ENCODE results near the gene COG2.
"Not testable (repeated sequence)": the region's sequence is repeated elsewhere in the genome, so short reads cannot be mapped to it uniquely, and the experiment has no call there.

The COG2 gene

GRCh38 chr1:230636575-230637148, 5.6 kb upstream of the COG2 start:
- H3K4me1 Mint-ChIP-seq = peaks cover 3% of the 10 kb centered on the region
- no peak overlapping the region for H3K4me3 Mint-ChIP-seq
- ATAC-seq (ENCODE audit: low read depth) (no peak), DNase-seq (ENCODE audit: low spot score in 2 of 2) (no peak)
- peaks cover 15% of the 10 kb centered on the region for H3K27me3 Mint-ChIP-seq
- H3K9me3 Mint-ChIP-seq = no peaks in the 10 kb centered on the region
- H3K36me3 Mint-ChIP-seq = no peaks in the 10 kb centered on the region
- H3K27ac Mint-ChIP-seq = no peak overlapping the region

GRCh38 chr1:230639714-230640209, 2.5 kb upstream of the COG2 start:
- H3K4me3 Mint-ChIP-seq = no peak overlapping the region
- H3K27me3 Mint-ChIP-seq = peaks cover 15% of the 10 kb centered on the region
- no peaks in the 10 kb centered on the region for H3K9me3 Mint-ChIP-seq
- no peak overlapping the region for H3K27ac Mint-ChIP-seq
- no peaks in the 10 kb centered on the region for H3K36me3 Mint-ChIP-seq
- no peak for DNase-seq (ENCODE audit: low spot score in 2 of 2)
- ATAC-seq (ENCODE audit: low read depth) = no peak
- H3K4me1 Mint-ChIP-seq = peaks cover 18% of the 10 kb centered on the region

- Mint-ChIP-seq H3K9me3 (no peaks in the 10 kb centered on the region), H3K4me3 (peak overlapping the region; percentile 15), H3K27me3 (peaks cover 12% of the 10 kb centered on the region), H3K36me3 (peaks cover 5% of the 10 kb centered on the region), H3K4me1 (peaks cover 24% of the 10 kb centered on the region), H3K27ac (no peak overlapping the region)
- ATAC-seq (ENCODE audit: low read depth) = no peak
- no peak for DNase-seq (ENCODE audit: low spot score in 2 of 2)
These were observed 935 bp upstream of the COG2 start for GRCh38 chr1:230641346-230641745.

GRCh38 chr1:230641900-230642262, 400 bp upstream of the COG2 start:
- Mint-ChIP-seq H3K9me3 (no peaks in the 10 kb centered on the region), H3K4me3 (peak overlapping the region; percentile 96), H3K4me1 (peaks cover 28% of the 10 kb centered on the region), H3K36me3 (peaks cover 10% of the 10 kb centered on the region), H3K27ac (no peak overlapping the region), H3K27me3 (peaks cover 8% of the 10 kb centered on the region)
- ATAC-seq (ENCODE audit: low read depth) = no peak
- peak in 1 of 2 donors; percentile 5 for DNase-seq (ENCODE audit: low spot score in 2 of 2)

- H3K4me1 Mint-ChIP-seq = peaks cover 34% of the 10 kb centered on the region
- H3K36me3 Mint-ChIP-seq = peaks cover 13% of the 10 kb centered on the region
- H3K4me3 Mint-ChIP-seq = peak overlapping the region; percentile 39
- DNase-seq (ENCODE audit: low spot score in 2 of 2) (no peak), ATAC-seq (ENCODE audit: low read depth) (no peak)
- H3K27ac Mint-ChIP-seq = no peak overlapping the region
- H3K27me3 Mint-ChIP-seq = peaks cover 2% of the 10 kb centered on the region
- no peaks in the 10 kb centered on the region for H3K9me3 Mint-ChIP-seq
These were observed 1.6 kb downstream of the COG2 start for GRCh38 chr1:230643908-230644307.

GRCh38 chr1:230646710-230647302, 4.5 kb downstream of the COG2 start:
- ATAC-seq (ENCODE audit: low read depth) (no peak), DNase-seq (ENCODE audit: low spot score in 2 of 2) (no peak)
- H3K4me3 Mint-ChIP-seq = no peak overlapping the region
- no peaks in the 10 kb centered on the region for H3K27me3 Mint-ChIP-seq
- peaks cover 40% of the 10 kb centered on the region for H3K4me1 Mint-ChIP-seq
- no peak overlapping the region for H3K27ac Mint-ChIP-seq
- H3K36me3 Mint-ChIP-seq = peaks cover 17% of the 10 kb centered on the region
- no peaks in the 10 kb centered on the region for H3K9me3 Mint-ChIP-seq

- ATAC-seq (ENCODE audit: low read depth) = no peak
- Mint-ChIP-seq H3K36me3 (peaks cover 17% of the 10 kb centered on the region), H3K27ac (no peak overlapping the region), H3K4me1 (peaks cover 45% of the 10 kb centered on the region), H3K27me3 (no peaks in the 10 kb centered on the region), H3K9me3 (no peaks in the 10 kb centered on the region), H3K4me3 (no peak overlapping the region)
- DNase-seq (ENCODE audit: low spot score in 2 of 2) = no peak
These were observed 5.0 kb downstream of the COG2 start for GRCh38 chr1:230647321-230647720.

- Mint-ChIP-seq H3K4me1 (peaks cover 42% of the 10 kb centered on the region), H3K36me3 (peaks cover 17% of the 10 kb centered on the region), H3K9me3 (no peaks in the 10 kb centered on the region), H3K27ac (no peak overlapping the region), H3K27me3 (no peaks in the 10 kb centered on the region), H3K4me3 (no peak overlapping the region)
- DNase-seq (ENCODE audit: low spot score in 2 of 2) (no peak), ATAC-seq (ENCODE audit: low read depth) (no peak)
These were observed 5.8 kb downstream of the COG2 start for GRCh38 chr1:230648114-230648513.

GRCh38 chr1:230650300-230650699, 8.0 kb downstream of the COG2 start:
- ATAC-seq (ENCODE audit: low read depth) = no peak
- H3K36me3 Mint-ChIP-seq = peaks cover 21% of the 10 kb centered on the region
- H3K9me3 Mint-ChIP-seq = peaks cover 2% of the 10 kb centered on the region
- no peak overlapping the region for H3K4me3 Mint-ChIP-seq
- no peak overlapping the region for H3K27ac Mint-ChIP-seq
- no peaks in the 10 kb centered on the region for H3K27me3 Mint-ChIP-seq
- peaks cover 35% of the 10 kb centered on the region for H3K4me1 Mint-ChIP-seq
- no peak for DNase-seq (ENCODE audit: low spot score in 2 of 2)

- Mint-ChIP-seq H3K36me3 (peaks cover 20% of the 10 kb centered on the region), H3K27ac (no peak overlapping the region), H3K4me3 (no peak overlapping the region), H3K27me3 (no peaks in the 10 kb centered on the region), H3K4me1 (peaks cover 36% of the 10 kb centered on the region), H3K9me3 (peaks cover 2% of the 10 kb centered on the region)
- ATAC-seq (ENCODE audit: low read depth) = no peak
- DNase-seq (ENCODE audit: low spot score in 2 of 2) = no peak
These were observed 9.0 kb downstream of the COG2 start for GRCh38 chr1:230651235-230651634.

GRCh38 chr1:230656719-230657118, 14.4 kb downstream of the COG2 start:
- Mint-ChIP-seq H3K36me3 (peaks cover 21% of the 10 kb centered on the region), H3K4me1 (peaks cover 27% of the 10 kb centered on the region)
- H3K27ac Mint-ChIP-seq; H3K4me3 Mint-ChIP-seq; ATAC-seq (ENCODE audit: low read depth); H3K27me3 Mint-ChIP-seq; H3K9me3 Mint-ChIP-seq; DNase-seq (ENCODE audit: low spot score in 2 of 2): not testable (repeated sequence)

GRCh38 chr1:230658103-230658502, 15.8 kb downstream of the COG2 start:
- not testable (repeated sequence) for H3K27me3 Mint-ChIP-seq; DNase-seq (ENCODE audit: low spot score in 2 of 2); H3K4me3 Mint-ChIP-seq; H3K27ac Mint-ChIP-seq; ATAC-seq (ENCODE audit: low read depth); H3K9me3 Mint-ChIP-seq
- peaks cover 27% of the 10 kb centered on the region for H3K36me3 Mint-ChIP-seq
- H3K4me1 Mint-ChIP-seq = peaks cover 25% of the 10 kb centered on the region

- Mint-ChIP-seq H3K4me1 (peaks cover 25% of the 10 kb centered on the region), H3K4me3 (no peak overlapping the region), H3K36me3 (peaks cover 26% of the 10 kb centered on the region), H3K27me3 (no peaks in the 10 kb centered on the region), H3K9me3 (peaks cover 2% of the 10 kb centered on the region), H3K27ac (no peak overlapping the region)
- ATAC-seq (ENCODE audit: low read depth) (no peak), DNase-seq (ENCODE audit: low spot score in 2 of 2) (no peak)
These were observed 16.4 kb downstream of the COG2 start for GRCh38 chr1:230658691-230659090.

- no peak overlapping the region for H3K27ac Mint-ChIP-seq
- peaks cover 38% of the 10 kb centered on the region for H3K36me3 Mint-ChIP-seq
- DNase-seq (ENCODE audit: low spot score in 2 of 2) (no peak), ATAC-seq (ENCODE audit: low read depth) (no peak)
- H3K9me3 Mint-ChIP-seq = no peaks in the 10 kb centered on the region
- H3K4me3 Mint-ChIP-seq = no peak overlapping the region
- no peaks in the 10 kb centered on the region for H3K27me3 Mint-ChIP-seq
- peaks cover 8% of the 10 kb centered on the region for H3K4me1 Mint-ChIP-seq
These were observed 19.7 kb downstream of the COG2 start for GRCh38 chr1:230661976-230662375.

- Mint-ChIP-seq H3K27me3 (no peaks in the 10 kb centered on the region), H3K36me3 (peaks cover 49% of the 10 kb centered on the region), H3K27ac (no peak overlapping the region), H3K4me3 (no peak overlapping the region), H3K4me1 (no peaks in the 10 kb centered on the region), H3K9me3 (no peaks in the 10 kb centered on the region)
- no peak for DNase-seq (ENCODE audit: low spot score in 2 of 2)
- ATAC-seq (ENCODE audit: low read depth) = no peak
These were observed 25.9 kb downstream of the COG2 start for GRCh38 chr1:230668227-230668626.

Data from memory B cell (primary cell).